NCI-H1930 (cell line): ENCODE measurements around the gene AGPAT1.
"Not testable (repeated sequence)": the region's sequence is repeated elsewhere in the genome, so short reads cannot be mapped to it uniquely, and the experiment has no call there.

ENCODE experiments used
- DNase-seq, 2 experiments: peaks; one replicate each; lab custom pipeline; 2025; lab: John Stamatoyannopoulos, UW

AGPAT1 gene

DNA sequence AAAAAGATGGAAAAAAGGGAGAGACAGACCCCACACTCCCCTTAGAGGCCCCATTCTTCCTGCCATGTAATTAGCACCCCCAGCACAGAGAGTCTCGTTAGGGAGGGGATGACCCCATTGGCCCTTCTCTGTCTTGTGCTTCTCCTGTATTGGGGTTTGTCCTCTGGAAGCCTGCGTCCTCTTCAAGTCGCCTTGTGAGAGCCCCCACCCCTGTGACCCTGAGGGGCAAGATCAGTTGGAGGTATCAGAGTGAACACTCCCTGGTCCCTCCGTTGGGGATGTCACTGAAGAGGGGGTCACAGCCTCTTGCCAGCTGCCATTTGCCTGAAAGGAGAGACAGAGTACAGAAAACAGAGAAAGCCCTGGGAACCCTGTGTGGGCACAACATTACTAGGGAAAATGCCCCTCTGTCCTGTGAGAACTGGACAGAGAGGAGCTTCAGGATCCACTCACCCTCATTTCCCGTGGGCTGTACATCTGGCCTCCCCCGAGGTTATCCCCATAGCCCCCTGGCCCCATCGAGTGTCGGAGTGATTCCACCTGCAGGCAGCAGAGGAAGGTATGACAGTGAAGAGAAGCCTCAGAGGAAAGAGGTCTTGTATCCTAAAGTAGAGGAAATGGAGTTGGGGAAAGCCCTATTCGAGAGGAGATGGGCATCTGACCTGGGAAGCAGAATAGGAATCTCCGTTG lies 10.4 kb upstream of the AGPAT1 start:
- not testable (repeated sequence) for DNase-seq

DNA sequence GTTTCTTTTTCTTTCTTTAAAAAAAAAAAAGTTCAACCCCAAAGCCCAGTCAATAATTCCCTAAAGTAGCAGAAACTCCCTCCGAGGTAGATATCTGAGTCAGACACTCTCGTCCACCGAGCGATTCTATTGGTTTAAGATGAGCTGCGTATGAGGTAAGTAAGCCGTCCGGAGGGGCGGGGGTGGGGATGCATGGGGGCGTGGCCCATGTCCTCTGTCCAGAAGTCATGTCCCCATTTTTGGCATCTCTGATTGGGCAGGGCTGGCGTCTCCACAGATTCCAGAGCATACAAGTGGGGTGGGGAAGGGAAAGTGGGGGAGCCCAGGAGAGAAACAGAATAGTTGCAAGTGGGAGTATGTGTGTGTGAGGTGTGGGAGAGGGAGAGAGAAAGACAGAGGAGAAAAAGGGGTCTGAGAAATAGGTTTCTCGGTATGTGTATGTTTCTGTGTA lies 9.8 kb upstream of the AGPAT1 start:
- not testable (repeated sequence) for DNase-seq

DNA sequence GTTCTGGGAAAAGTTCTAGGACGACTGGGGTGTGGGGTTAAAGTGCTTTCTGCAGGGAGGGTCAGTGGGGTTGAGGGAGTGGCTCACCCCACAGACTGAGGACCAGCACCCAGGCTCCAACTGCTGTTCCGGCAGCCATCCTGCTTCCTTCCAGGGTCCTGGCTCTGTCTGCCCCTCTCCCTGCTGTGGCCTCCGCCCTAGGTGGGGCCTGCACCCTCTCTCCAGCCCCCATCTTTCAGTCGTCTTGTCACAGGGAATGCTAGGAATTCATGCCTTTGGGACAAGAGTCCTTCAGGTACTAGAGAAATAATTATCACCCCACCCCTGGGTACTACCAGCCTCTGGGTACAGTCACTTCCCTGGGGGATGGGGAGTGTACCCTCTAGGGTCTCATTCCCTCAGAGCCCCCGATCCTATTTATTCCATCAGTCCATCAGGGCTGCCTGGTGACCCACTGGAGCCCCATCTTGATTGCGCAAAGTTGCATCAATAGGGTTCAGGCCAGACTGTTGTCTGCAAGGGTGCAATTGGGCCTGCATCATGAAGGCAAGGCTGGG lies 8.3 kb upstream of the AGPAT1 start, which contains the start of gene AGER:
TSS of gene AGER (minus strand) at position 170 of the 557 bp plus-strand sequence. CDS start at position 139, 31 bp downstream.
- DNase-seq: no peak

DNA sequence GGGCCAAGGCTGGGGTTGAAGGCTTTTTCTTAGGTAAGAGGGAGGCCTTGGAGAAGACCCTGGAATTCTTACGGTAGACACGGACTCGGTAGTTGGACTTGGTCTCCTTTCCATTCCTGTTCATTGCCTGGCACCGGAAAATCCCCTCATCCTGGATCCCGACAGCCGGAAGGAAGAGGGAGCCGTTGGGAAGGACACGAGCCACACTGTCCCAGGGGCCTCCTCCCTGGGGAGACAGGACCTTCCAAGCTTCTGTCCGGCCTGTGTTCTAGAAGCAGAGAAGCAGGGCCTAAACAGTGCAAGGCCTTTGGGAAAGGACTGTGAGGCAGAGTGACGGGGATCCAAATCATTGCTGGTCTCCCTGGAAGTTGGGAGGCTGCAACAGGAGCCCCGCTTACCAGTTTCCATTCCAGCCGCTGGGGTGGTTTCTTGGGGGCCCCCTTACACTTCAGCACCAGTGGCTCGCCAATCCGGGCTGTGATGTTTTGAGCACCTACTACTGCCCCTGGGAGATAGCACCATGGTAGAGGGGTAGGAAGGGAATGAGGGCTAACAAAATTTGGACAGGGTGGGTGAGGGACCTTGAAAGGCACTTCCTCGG lies 7.7 kb upstream of the AGPAT1 start:
- DNase-seq: no peak

DNA sequence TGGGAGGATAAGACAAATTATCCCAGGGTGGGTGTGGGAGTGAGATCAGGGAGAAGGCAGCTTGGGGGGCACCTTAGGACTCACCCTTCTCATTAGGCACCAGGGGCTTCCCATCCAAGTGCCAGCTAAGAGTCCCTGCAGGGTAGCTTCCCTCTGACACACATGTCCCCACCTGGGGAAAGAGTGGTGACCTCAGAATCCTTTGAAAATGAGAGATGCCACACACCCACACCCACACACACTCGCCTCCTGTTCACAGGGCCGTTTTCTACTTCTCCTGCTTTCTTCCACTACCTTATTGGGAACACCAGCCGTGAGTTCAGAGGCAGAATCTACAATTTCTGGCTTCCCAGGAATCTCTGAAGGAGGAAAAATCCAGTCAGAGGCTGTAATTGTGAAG lies 7.1 kb upstream of the AGPAT1 start:
- no peak for DNase-seq

DNA sequence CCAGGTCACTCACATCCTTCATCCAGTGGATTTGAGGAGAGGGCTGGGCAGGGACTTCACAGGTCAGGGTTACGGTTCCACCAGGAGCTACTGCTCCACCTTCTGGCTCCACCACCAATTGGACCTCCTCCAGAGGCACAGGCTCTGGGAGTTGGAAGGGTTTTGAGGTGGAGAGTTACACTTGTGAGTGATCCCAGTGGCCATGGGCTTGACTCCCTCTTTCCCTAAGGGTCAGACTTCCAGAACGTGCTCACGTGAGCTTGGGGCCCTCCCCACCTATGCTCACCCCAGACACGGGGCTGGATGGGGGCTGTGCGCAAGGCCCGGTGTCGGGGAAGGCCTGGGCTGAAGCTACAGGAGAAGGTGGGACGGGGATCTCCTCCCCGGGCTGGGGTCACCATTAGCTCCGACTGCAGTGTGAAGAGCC lies 6.7 kb upstream of the AGPAT1 start:
- no peak for DNase-seq

DNA sequence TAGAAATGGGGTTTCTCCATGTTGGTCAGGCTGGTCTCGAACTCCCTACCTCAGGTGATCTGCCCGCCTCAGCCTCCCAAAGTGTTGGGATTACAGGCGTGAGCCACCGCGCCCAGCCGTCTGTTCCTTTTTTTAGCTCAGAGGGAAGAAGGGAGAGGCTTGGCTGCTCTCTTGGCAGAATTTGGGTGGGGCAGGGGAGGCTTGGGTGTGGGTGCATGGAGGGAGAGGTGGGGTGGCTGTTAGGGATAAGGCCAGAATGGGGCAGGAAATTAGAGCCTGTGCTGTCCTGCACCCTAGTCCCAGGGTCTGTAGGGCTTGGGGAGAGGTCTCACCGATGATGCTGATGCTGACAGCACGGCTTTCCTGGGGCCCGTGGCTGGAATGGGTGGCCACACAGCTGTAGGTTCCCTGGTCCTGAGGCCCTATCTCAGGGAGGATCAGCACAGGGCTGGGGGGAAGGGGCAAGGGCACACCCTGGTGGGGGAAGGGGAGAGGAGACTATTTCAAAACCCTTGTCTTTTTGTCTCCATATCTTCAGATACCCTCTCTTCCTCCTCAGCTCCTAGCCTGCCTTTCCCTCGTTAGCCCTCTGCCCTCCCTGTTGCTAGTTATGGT lies 6.1 kb upstream of the AGPAT1 start:
- DNase-seq: no peak

DNA sequence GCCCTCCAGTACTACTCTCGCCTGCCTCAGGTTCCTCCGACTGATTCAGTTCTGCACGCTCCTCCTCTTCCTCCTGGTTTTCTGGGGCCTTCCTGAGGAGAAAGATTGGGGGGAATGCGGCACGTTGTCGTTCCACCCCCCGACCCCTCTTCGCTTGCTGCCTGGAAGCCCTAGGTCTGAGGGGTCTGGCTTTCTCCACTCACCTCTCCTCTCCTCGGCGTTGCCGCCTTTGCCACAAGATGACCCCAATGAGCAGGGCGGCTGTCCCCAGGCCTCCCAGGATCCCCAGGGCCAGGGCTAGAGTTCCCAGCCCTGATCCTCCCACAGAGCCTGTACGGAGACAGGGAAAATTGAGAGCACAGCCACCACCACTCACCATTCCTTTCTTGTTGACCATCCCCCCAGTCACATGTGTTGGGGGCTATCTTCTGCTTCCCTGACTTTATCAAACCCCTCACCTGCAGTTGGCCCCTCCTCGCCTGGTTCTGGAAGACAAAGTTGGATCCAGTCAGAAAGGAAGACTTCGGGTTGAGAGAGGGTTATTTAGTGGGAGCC lies 5.3 kb upstream of the AGPAT1 start:
- no peak for DNase-seq

DNA sequence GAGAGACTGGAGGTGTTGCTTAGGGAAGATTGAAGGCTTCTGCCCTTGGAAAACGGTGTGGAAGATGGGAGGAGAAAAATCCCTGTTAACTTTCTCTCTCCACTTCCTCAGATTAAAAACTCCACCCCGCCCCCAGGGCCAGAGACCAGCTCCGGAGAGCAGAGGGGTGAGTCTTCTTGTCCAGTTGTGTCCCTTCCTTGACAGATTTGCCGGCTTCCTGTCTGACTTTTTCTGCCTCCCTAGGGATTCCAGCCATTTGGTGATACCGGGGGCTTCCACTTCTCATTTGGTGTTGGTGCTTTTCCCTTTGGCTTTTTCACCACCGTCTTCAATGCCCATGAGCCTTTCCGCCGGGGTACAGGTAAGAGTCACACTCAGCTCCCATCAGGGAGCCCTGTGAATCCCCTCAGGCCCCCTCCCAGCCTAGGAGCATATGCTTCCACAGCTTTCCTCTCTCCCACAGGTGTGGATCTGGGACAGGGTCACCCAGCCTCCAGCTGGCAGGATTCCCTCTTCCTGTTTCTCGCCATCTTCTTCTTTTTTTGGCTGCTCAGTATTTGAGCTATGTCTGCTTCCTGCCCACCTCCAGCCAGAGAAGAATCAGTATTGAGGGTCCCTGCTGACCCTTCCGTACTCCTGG lies 4.0 kb upstream of the AGPAT1 start:
- DNase-seq: no peak

DNA sequence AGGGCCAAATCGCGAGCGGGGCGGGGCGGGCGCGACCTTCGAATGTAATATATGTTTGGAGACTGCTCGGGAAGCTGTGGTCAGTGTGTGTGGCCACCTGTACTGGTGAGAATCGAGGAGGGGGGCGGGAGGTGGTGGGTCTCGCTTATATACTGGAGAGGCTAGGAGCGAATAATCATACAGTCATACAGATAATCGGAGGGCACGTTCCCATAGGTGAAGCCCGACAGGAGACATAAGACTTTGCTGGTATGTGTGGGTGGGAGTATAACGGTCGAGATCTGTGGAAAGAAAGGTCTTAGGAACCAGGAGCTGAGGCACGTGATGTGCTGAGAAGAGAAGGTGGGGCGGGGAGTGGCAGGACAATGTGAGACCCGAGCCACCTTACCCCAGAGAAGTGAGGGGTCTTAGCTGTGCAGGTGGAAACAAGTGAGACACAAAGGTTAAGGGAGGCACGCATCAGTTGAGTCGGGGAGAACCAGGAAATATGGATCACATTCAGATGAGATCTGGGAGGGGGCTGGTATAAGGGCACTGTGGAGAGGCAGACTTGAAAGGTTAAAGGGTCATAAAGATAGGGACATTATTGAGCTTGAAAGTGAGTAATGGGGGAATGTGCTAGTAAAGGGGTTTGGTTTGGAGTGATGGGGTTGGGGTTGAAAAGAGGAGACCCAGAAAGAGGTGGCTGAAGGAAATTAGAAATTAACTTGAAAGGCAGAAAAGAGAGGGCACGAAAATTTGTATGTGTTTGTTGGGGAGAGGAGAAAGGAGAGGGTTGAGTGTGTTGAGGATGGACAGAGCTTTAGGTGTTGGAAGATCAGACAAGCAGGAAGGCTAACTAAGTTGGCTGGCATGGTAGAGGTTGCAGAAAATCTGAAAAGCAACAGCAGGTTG lies 2.9 kb upstream of the AGPAT1 start:
- DNase-seq: no peak

DNA sequence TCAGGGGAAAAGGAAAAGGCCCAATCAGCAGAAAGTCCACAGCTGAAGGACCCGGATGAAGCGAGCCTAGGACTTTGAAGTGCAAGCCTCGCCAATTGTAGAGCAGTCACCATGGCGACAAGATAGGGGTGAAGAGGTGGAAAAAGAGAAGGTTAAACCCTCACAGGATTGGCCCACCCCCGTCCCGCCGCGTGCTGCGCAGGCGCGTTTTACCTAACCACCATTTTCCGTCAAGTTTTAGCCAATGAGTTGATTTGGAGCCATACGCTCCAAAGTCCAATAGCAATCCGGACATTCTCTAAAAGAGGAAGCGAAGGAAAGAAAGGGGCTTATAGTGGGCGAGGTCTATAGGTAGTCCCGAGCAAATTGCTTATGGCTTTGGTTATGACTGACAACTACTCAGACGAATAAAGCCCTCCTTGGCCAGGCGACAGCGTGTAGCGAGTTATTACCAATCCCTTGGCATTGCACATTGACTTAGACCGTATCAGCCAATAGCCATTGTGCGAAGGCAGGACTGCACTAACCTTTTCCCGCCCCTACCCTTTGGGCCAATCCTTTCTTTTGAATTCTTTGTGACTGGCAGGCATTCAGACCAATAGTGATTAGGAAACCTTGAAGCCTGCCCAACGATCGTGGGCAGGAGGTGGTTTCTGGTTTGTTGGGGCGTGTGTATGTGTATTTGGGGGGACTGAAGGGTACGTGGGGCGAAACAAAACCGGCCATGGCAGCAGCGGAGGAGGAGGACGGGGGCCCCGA lies 2.1 kb upstream of the AGPAT1 start, which contains the start of gene RNF5:
TSS of gene RNF5 (plus strand) at position 618 of the 759 bp plus-strand sequence. CDS start at position 725, 107 bp downstream.
- DNase-seq: peak; percentile 98 to 99

DNA sequence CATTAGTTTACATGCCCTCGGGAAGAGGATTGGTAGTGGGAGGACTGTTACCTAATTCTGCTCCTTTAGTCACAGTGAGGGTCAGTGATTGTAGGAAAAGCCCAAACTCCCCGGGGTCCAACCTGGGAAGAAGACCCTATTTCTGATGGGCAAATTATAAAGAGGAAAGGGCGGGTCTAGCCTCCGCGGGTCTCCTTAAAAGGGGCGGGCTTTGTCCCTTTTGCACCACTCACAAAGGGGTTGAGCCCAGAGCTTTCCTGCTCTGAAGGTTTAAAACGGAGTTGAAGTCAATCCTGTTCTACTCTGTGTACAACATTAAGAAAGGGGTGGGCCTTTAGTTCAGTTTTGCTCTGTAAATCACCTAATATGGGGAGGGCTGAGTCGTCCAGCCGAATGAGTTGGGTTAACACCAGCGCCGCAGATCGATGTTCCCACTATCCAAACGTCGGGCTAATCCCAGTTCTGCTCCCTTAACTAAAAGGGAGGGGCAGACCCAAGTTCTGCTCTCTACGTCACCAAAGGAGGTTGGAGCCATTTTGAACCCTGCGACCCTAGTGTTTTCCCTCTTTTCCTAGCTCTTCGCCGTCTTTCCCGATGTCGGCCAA lies 1.4 kb upstream of the AGPAT1 start:
- DNase-seq: peak in 1 of 2 experiments; percentile 69

DNA sequence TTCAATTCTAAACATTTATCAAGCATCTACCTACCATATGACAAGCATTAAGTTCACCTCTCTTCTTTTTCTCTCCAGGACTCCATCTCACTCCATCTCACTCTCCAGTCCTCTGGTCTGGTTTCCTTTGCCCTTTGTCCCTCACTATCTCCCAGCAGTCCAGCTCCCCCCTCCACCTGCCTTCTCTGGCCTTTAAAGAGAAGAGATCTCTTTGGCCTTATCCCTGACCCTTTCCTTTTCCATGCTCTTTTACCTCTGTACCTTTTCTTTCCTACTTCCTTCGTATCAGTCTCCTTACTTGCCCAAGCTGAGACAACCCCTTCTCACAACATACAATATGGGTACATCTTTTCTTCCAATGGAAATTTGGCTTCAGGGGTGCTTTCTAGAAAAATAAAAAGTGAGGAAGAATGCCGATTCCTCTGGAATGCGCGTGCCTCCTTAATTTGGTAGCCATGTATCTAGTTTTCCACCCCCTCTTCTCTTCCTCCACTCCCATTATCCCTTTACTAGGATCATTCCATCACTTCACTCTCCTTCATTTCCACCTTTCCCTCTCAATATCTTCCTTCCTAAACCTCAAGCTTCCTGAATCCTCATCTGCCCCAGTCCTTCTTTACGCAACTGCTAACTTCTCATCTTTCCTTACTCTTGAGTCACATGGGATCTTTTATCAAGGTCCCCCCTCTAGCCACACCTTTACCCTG lies 745 bp upstream of the AGPAT1 start:
- DNase-seq: no peak

DNA sequence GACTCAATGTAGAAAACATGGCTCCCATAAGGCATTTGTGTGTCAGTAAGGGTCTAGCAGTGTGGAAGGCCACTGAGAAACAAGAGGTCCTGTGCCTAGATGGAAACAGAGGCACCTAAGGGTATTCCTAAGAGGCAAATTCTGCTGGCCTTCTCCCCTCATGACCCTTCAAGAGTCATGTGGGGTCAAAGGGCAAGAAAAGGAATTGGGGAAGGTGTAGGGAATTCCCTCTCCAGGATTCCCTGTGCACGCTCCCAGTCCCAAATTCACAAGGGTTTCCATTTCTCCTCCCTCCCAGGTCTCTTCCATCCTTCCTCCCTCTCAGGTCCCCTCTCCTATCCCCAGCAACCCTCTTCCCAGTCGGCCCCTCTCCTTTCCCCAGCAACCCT lies 568 bp downstream of the AGPAT1 start:
- DNase-seq: no peak

DNA sequence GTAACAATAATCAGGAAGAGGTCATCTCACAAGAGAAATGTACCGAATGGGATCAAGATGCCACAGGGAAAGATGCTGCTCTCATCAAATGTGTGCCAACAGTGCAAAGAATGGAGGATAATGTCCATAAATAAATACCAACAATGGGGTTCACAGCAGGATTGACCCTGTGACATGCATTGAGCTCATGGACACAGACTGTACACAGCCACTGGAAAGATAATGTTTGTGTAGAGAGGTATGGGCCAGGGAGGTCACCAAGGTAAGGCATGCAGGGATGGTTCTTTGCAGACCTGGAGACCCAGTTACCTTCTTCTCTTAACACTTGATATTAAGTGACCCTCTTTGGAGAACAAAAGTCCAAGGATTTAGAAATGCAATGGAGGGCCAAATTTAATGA lies 1.5 kb downstream of the AGPAT1 start:
- no peak for DNase-seq

DNA sequence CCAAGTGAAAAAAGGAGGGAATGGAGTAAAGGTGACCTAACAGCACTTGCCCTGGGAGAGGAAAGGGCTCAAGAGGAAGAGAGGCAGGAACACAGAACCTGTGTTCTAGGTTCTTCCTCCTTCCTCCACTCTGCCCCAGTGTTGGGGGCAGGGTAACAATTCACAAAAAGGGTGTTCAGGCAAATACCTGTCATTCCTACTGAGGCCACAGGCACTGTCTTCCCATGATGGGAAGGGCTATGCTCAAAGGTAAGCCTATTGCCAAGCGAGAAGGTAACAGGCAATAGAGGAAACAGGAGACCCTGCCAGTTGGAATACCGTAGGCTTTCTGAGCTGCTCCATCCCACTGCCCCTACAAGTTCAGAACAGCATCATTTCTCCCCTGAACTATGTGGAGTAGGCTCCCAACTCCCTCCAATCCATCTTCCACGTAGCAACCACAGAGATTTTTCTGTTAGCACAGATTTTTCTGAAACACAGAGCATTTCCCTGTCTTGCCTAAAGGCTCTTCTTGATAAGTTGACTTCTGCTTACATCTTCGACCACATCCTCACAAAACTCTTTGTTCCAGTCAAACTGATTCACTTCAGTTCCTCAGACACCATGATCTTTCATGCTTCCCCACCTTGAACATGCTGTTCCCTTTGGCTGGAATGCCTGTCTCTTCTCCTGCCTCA lies 2.7 kb downstream of the AGPAT1 start:
- DNase-seq: no peak

DNA sequence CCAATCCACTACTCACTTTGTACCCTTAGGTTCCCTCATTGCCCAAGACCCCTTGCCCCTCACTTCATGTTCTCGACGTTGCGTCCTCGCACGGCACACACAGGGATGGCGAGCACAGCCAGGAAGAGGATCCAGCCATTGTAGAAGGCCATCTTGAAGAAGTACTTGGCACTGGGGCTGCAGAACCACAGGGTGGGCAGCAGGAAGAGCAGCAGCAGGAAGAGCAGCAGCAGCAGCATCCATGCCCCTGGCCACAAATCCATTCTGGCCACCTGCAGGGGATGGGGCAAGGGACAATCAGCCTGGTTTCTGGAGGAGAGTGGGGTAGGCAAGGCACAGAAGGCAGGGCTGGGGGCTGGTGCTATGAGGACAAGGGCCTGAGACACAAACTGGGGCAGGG lies 4.7 kb downstream of the AGPAT1 start:
- no peak for DNase-seq

DNA sequence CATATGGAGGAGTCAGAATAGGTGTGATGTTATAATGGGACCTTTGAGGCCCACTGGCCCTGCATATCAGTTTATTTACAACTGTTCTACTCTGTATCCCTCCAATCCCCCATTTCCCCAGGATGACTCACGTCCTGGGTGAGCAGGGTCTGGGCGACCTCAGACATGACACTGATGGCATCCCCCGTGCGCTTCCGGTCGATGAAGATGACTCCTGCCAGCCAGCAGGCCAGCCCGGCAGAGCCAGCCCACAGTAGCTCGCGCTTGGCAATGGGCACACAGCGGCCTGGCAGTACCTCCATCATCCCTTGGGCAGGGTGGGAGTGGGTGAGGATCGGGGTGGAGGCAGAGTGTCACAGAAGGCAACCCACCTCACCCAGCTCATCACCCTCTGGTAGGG lies 5.6 kb downstream of the AGPAT1 start:
- DNase-seq: no peak
